K562 (cell line): ENCODE results near the gene CASP7. TPM values are rescaled to one million over a fixed set of nuclear protein-coding genes. Genes with fewer than 3 reads are reported as not detected.

Experiments used
- ATAC-seq: fragments of 200-7000 bp; cut with Tn5 transposase; 3 replicates; pipeline ENCODE4 v1.9.1; 2020; ENCODE audit warnings: moderate library complexity
- BruUV-seq: library from RNA; stranded (reverse); fragments of 400-500 nt; replicated peaks from 2 replicates; lab custom pipeline; 2021; lab: Mats Ljungman, UMichigan
- CTCF ChIA-PET: fragments of 300-600 bp; formaldehyde crosslinking; extraction: SDS; loops from one replicate; lab custom pipeline; 2021; ENCODE audit warnings: low intra/inter-chr PET ratio; lab: Yijun Ruan, JAX
- POLR2A ChIA-PET: fragments of 300-600, 350-650 bp; sonication (Branson Sonifier 250); formaldehyde crosslinking; extraction: SDS; loops from one replicate; lab custom pipeline; 2021; ENCODE audit warnings: antibody characterized with exemption, inconsistent platforms; lab: Yijun Ruan, JAX
- DNase-seq, 4 experiments: peaks; one replicate each; pipeline versions ENCODE4 v3.0.0 to v3.0.0-alpha.2; 2011 to 2018; ENCODE audit warnings: low spot score in 3 of 4, mixed read lengths in 3 of 4; ENCODE audit errors: extremely low read depth in 1 of 4
- FAIRE-seq: peaks from 2 replicates; lab custom pipeline; 2011; peaks lifted over from hg19 to GRCh38; lab: Jason Lieb, UNC
- H2AFZ ChIP-seq: 2 replicates; pipeline ENCODE4 v1.6.0; 2011; ENCODE audit warnings: low read depth, low read length, control low read depth, inconsistent platforms
- H3K27ac ChIP-seq: fragments of 200-600 bp; 3 replicates; pipeline ENCODE4 v1.8.0; 2011; ENCODE audit warnings: low read depth, mild to moderate bottlenecking, control low read depth, inconsistent platforms, low read length, moderate library complexity, mixed read lengths; ENCODE audit errors: extremely low read depth
- H3K27me3 ChIP-seq, 2 experiments: fragments of 300-600 bp in 1 of 2; 2 replicates in 1 of 2; 3 replicates in 1 of 2; pipeline versions ENCODE4 v1.6.0 to v1.8.0; 2011; ENCODE audit warnings: inconsistent platforms in 2 of 2, low read length in 2 of 2, mild to moderate bottlenecking in 1 of 2, mixed read lengths in 1 of 2, moderate library complexity in 1 of 2; ENCODE audit not compliant: control insufficient read depth in 2 of 2, insufficient read depth in 2 of 2
- H3K36me3 ChIP-seq: fragments of 300-600 bp; 3 replicates; pipeline ENCODE4 v1.8.0; 2011; ENCODE audit warnings: mild to moderate bottlenecking, low read length, inconsistent platforms; ENCODE audit not compliant: control insufficient read depth, insufficient read depth
- H3K4me1 ChIP-seq, 2 experiments: fragments of 200-600 bp in 1 of 2; replicated peaks in 1 of 2; 2 replicates in 1 of 2; 3 replicates in 1 of 2; pipeline versions ENCODE4 v1.5.1 to v1.8.0; 2011; ENCODE audit warnings: inconsistent platforms in 2 of 2, low read length in 2 of 2, mild to moderate bottlenecking in 1 of 2, mixed read lengths in 1 of 2, moderate library complexity in 1 of 2; ENCODE audit not compliant: control insufficient read depth in 2 of 2, insufficient read depth in 2 of 2
- H3K4me2 ChIP-seq: 2 replicates; pipeline ENCODE4 v1.6.1; 2011; ENCODE audit warnings: low read length, control low read depth, inconsistent platforms, mixed read lengths; ENCODE audit not compliant: insufficient read depth
- H3K4me3 ChIP-seq: fragments of 200-600 bp; sonication (generic), shearing (Covaris generic); 2 replicates; pipeline ENCODE4 v1.5.1; 2016; ENCODE audit warnings: control low read depth, inconsistent platforms
- H3K79me2 ChIP-seq: fragments of 200-600 bp; 3 replicates; pipeline ENCODE4 v1.8.0; 2011; ENCODE audit warnings: low read length, inconsistent platforms; ENCODE audit not compliant: control insufficient read depth, insufficient read depth
- H3K9ac ChIP-seq, 2 experiments: 2 replicates each; pipeline versions ENCODE4 v1.6.0 to v1.6.1; 2011; ENCODE audit warnings: low read depth in 2 of 2, low read length in 2 of 2, control low read depth in 1 of 2, inconsistent platforms in 1 of 2, mild to moderate bottlenecking in 1 of 2, mixed read lengths in 1 of 2; ENCODE audit not compliant: insufficient read depth in 1 of 2
- H3K9me1 ChIP-seq: one replicate; pipeline ENCODE4 v1.6.0; 2011; ENCODE audit warnings: inconsistent platforms, mild to moderate bottlenecking, low read length, moderate library complexity; ENCODE audit not compliant: control insufficient read depth, insufficient read depth
- H3K9me3 ChIP-seq: replicated peaks from 2 replicates; pipeline ENCODE4 v1.5.1; 2011; ENCODE audit warnings: low read depth, low read length, inconsistent platforms; ENCODE audit not compliant: control insufficient read depth, insufficient read depth
- H4K20me1 ChIP-seq: replicated peaks from 2 replicates; pipeline ENCODE4 v1.6.1; 2011; ENCODE audit warnings: low read length, inconsistent platforms, mixed read lengths; ENCODE audit not compliant: control insufficient read depth, insufficient read depth
- KAT8 ChIP-seq: fragments of 450-650 bp; IDR thresholded peaks from 2 replicates; pipeline ENCODE4 v1.6.1; 2016; ENCODE audit warnings: low read depth, mild to moderate bottlenecking
- MEF2A ChIP-seq: IDR thresholded peaks from 2 replicates; pipeline ENCODE4 v1.6.1; 2011; ENCODE audit warnings: low read depth, mild to moderate bottlenecking, low read length, moderate library complexity; ENCODE audit not compliant: control insufficient read depth
- POLR2A ChIP-seq: fragments of 450-650 bp; conservative IDR thresholded peaks from 2 replicates; pipeline ENCODE4 v1.6.1; 2016
- RBM25 ChIP-seq: fragments of 200-400 bp; formaldehyde crosslinking; IDR thresholded peaks from 2 replicates; pipeline ENCODE4 v1.6.1; 2018; ENCODE audit warnings: low read length, low read depth, moderate library complexity; ENCODE audit not compliant: severe bottlenecking
- TAL1 ChIP-seq: fragments of 450-650 bp; IDR thresholded peaks from 2 replicates; pipeline ENCODE4 v1.6.1; 2016; ENCODE audit warnings: mild to moderate bottlenecking
- WHSC1 ChIP-seq: IDR thresholded peaks from one replicate; pipeline ENCODE4 v1.6.1; 2012; ENCODE audit warnings: low read length, control low read depth, inconsistent platforms
- XRCC4 ChIP-seq: IDR thresholded peaks from one replicate; pipeline ENCODE4 v1.6.1; 2011; ENCODE audit not compliant: insufficient read depth, insufficient read length; ENCODE audit errors: extremely low read depth
- ZFP36 ChIP-seq: fragments of 150-350 bp; IDR thresholded peaks from 2 replicates; pipeline ENCODE4 v1.6.1; 2018; ENCODE audit warnings: low read length, low read depth; ENCODE audit not compliant: partially characterized antibody
- ZNF146 ChIP-seq: IDR thresholded peaks from one replicate; pipeline ENCODE4 v1.6.1; 2018; ENCODE audit warnings: missing compliant biosample characterization; ENCODE audit not compliant: unreplicated experiment
- ZNF212 ChIP-seq: fragments of 450-650 bp; formaldehyde crosslinking; IDR thresholded peaks from 2 replicates; pipeline ENCODE4 v1.4.0; 2020; ENCODE audit warnings: mild to moderate bottlenecking
- ZNF354B ChIP-seq: fragments of 250-450 bp; sonication (Bioruptor Pico); IDR thresholded peaks from 2 replicates; pipeline ENCODE4 v1.4.0; 2020
- ZNF766 ChIP-seq: fragments of 200-800 bp; sonication (Bioruptor generic); conservative IDR thresholded peaks from 2 replicates; pipeline ENCODE4 v1.6.1; 2016; ENCODE audit warnings: missing genetic modification characterization, missing compliant biosample characterization
- WGBS: fragments of 100-300 bp; shearing (Covaris generic); methylation state at CpG from one replicate; pipeline ENCODE4 v1.1.6; 2016; ENCODE audit warnings: low coverage, mixed read lengths; ENCODE audit not compliant: insufficient coverage; ENCODE audit errors: missing lambda C conversion rate; 5-methylcytosine and 5-hydroxymethylcytosine counted together
- in situ Hi-C: fragments of 300-500 bp; cut with MboI; formaldehyde crosslinking; loops from 4 replicates; pipeline ENCODE4 v1.15.0; 2018; ENCODE audit warnings: inconsistent platforms, mixed read lengths
- intact Hi-C: fragments of 100-400 bp; cut with micrococcal nuclease; formaldehyde crosslinking; loops from 2 replicates; pipeline ENCODE4 v1.14.2; 2022
- polyA plus RNA-seq, 8 experiments: library from polyadenylated mRNA; depleted of rRNA in 4 of 8; stranded (reverse) in 5 of 8; unstranded in 3 of 8; fragments of >200 nt; fragmentation: Nextera tagmentation in 2 of 8; fragmentation: Illumina TruSeq in 1 of 8; extraction: Ambion mirVana in 2 of 8; extraction: Trizol in 1 of 8; gene quantifications; 2 replicates each; pipeline versions ENCODE4 v1.2.1 to v1.2.3, GENCODE V29; 2011 to 2014; ENCODE audit warnings: inconsistent platforms in 1 of 8, missing spikeins in 1 of 8
- total RNA-seq, 7 experiments: library from RNA; depleted of rRNA in 6 of 7; stranded (reverse); fragments of >200 nt in 6 of 7; fragmentation: Illumina TruSeq in 2 of 7; extraction: Trizol in 2 of 7; gene quantifications; 2 replicates each; pipeline versions ENCODE4 v1.2.1 to v1.2.3, GENCODE V29; 2011 to 2021; ENCODE audit warnings: low replicate concordance in 1 of 7
- TF ChIP-seq, protein P1 (sequence below): sonication (generic); formaldehyde crosslinking; IDR thresholded peaks from 2 replicates; pipeline ENCODE4 v1.9.0; 2022; ENCODE audit warnings: mild to moderate bottlenecking, missing genetic modification reagents
- TF ChIP-seq, protein P2 (sequence below), 2 experiments: fragments of 450-650 bp; IDR thresholded peaks; 2 replicates each; pipeline ENCODE4 v1.6.1; 2016
- TF ChIP-seq, protein P3 (sequence below): fragments of 450-650 bp; IDR thresholded peaks from 2 replicates; pipeline ENCODE4 v1.7.1; 2018; ENCODE audit warnings: mild to moderate bottlenecking, low read depth; ENCODE audit not compliant: partially characterized antibody

Gene CASP7
- total and polyA plus RNA-seq, 9 of the 15 experiments (the other 6 are each of a cell fraction or from before 2014, with no cell fraction given): 2.2 to 23.3 (median 9.0) TPM

DNA sequence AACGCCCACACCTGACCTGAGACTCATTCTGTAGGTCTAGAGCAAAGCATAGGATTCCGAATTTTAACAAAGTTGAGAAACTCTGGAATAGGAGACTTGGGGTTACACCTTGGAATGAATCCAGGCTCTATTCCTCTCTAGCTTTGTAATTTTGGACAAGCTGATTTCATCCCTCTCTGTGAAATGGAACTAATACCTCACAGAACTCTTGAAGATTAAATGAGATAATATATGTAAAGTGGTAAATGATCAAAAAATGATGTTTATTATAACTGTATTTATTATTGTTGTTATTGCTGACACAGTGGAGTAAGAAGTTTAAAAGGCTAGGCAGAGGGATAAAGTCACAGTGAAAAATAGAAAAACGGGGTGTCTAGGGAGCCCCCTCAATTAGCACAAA, 32.3 kb downstream of the CASP7 start (continued):
- TF ChIP-seq ZNF766 (CRISPR knock-in tag): no peak
- no peak for TF ChIP-seq WHSC1

GRCh38 chr10:113712755-113713639, 33.3 kb downstream of the CASP7 start:
- FAIRE-seq (no peak), ATAC-seq (no peak; the same call in 2 of the 3 replicates), DNase-seq (no peak)
- H3K4me3 ChIP-seq: no peak overlapping the region
- WGBS: 8% methylated on average over 7 of the region's 8 CpGs
- H3K9me3 ChIP-seq: no peaks in the 10 kb centered on the region
- H3K9ac ChIP-seq: no peak overlapping the region
- H2AFZ ChIP-seq: no peak overlapping the region
- H3K36me3 ChIP-seq: no peaks in the 10 kb centered on the region
- H3K79me2 ChIP-seq: no peaks in the 10 kb centered on the region
- H3K4me2 ChIP-seq: no peak overlapping the region
- peaks cover 5 to 16% of the 10 kb centered on the region in 2 experiments; a peak in 4 of 5 replicates for H3K27me3 ChIP-seq
- no peak overlapping the region for H3K27ac ChIP-seq
- H3K9me1 ChIP-seq: no peaks in the 10 kb centered on the region
- TF ChIP-seq RBM25 (peak; percentile 55), ZNF212 (no peak), ZFP36 (peak; percentile 15), POLR2A (no peak), KAT8 (no peak), XRCC4 (no peak), ZNF146 (CRISPR knock-in tag) (no peak), MEF2A (no peak), TAL1 (no peak), ZNF354B (CRISPR knock-in tag) (no peak)
- TF ChIP-seq, protein P1, sequence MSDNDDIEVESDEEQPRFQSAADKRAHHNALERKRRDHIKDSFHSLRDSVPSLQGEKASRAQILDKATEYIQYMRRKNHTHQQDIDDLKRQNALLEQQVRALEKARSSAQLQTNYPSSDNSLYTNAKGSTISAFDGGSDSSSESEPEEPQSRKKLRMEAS (CRISPR knock-in tag): no peak
- TF ChIP-seq, protein P2, sequence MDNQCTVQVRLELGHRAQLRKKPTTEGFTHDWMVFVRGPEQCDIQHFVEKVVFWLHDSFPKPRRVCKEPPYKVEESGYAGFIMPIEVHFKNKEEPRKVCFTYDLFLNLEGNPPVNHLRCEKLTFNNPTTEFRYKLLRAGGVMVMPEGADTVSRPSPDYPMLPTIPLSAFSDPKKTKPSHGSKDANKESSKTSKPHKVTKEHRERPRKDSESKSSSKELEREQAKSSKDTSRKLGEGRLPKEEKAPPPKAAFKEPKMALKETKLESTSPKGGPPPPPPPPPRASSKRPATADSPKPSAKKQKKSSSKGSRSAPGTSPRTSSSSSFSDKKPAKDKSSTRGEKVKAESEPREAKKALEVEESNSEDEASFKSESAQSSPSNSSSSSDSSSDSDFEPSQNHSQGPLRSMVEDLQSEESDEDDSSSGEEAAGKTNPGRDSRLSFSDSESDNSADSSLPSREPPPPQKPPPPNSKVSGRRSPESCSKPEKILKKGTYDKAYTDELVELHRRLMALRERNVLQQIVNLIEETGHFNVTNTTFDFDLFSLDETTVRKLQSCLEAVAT (IDR thresholded peaks at IDR 0.05): no peak
- TF ChIP-seq, protein P3, sequence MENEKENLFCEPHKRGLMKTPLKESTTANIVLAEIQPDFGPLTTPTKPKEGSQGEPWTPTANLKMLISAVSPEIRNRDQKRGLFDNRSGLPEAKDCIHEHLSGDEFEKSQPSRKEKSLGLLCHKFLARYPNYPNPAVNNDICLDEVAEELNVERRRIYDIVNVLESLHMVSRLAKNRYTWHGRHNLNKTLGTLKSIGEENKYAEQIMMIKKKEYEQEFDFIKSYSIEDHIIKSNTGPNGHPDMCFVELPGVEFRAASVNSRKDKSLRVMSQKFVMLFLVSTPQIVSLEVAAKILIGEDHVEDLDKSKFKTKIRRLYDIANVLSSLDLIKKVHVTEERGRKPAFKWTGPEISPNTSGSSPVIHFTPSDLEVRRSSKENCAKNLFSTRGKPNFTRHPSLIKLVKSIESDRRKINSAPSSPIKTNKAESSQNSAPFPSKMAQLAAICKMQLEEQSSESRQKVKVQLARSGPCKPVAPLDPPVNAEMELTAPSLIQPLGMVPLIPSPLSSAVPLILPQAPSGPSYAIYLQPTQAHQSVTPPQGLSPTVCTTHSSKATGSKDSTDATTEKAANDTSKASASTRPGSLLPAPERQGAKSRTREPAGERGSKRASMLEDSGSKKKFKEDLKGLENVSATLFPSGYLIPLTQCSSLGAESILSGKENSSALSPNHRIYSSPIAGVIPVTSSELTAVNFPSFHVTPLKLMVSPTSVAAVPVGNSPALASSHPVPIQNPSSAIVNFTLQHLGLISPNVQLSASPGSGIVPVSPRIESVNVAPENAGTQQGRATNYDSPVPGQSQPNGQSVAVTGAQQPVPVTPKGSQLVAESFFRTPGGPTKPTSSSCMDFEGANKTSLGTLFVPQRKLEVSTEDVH: no peak
- in situ Hi-C loops: no loop called here
- no peaks in the 10 kb centered on the region for H4K20me1 ChIP-seq
- intact Hi-C loops: no loop called here
- ChIA-PET POLR2A (interaction anchor here (0.8 kb wide), 1 partner anchor 388 kb away, joined by 4 read pairs; no protein-coding TSS in a partner anchor), CTCF (no interaction called here)
- H3K4me1 ChIP-seq: no peaks in the 10 kb centered on the region; a peak in 1 of 5 replicates
- no TSS peak for BruUV-seq
